ENCODE measurements around the gene ZNF804B.
A peak's percentile ranks its signal among the peaks of the same experiment; 100 is the strongest.

The ZNF804B gene

GRCh38 chr7:89054361-89054760 is 294.9 kb downstream of the ZNF804B start:
- in situ Hi-C loops (cut with HindIII; ENCODE audit: low sequenced_read_pairs) = no loop called here
- TF ChIP-seq, protein P1, sequence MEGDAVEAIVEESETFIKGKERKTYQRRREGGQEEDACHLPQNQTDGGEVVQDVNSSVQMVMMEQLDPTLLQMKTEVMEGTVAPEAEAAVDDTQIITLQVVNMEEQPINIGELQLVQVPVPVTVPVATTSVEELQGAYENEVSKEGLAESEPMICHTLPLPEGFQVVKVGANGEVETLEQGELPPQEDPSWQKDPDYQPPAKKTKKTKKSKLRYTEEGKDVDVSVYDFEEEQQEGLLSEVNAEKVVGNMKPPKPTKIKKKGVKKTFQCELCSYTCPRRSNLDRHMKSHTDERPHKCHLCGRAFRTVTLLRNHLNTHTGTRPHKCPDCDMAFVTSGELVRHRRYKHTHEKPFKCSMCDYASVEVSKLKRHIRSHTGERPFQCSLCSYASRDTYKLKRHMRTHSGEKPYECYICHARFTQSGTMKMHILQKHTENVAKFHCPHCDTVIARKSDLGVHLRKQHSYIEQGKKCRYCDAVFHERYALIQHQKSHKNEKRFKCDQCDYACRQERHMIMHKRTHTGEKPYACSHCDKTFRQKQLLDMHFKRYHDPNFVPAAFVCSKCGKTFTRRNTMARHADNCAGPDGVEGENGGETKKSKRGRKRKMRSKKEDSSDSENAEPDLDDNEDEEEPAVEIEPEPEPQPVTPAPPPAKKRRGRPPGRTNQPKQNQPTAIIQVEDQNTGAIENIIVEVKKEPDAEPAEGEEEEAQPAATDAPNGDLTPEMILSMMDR (IDR thresholded peaks at IDR 0.05; ENCODE audit: low read depth, low read length, missing control alignments) = no peak
- no peak for DNase-seq (ENCODE audit: low read depth)
- no peak overlapping the region for H3K4me3 ChIP-seq (ENCODE audit: low read depth, low read length)

GRCh38 chr7:89060234-89060633 is 300.7 kb downstream of the ZNF804B start:
- in situ Hi-C loops (cut with HindIII; ENCODE audit: low sequenced_read_pairs) = no loop called here
- TF ChIP-seq, protein P1 (IDR thresholded peaks at IDR 0.05; ENCODE audit: low read depth, low read length, missing control alignments) = no peak
- no peak overlapping the region for H3K4me3 ChIP-seq (ENCODE audit: low read depth, low read length)
- DNase-seq (ENCODE audit: low read depth) = no peak

GRCh38 chr7:89064831-89065230 is 305.3 kb downstream of the ZNF804B start:
- peak; percentile 24 for DNase-seq (ENCODE audit: low read depth)
- in situ Hi-C loops (cut with HindIII; ENCODE audit: low sequenced_read_pairs) = no loop called here
- TF ChIP-seq, protein P1 (IDR thresholded peaks at IDR 0.05; ENCODE audit: low read depth, low read length, missing control alignments) = no peak
- no peak overlapping the region for H3K4me3 ChIP-seq (ENCODE audit: low read depth, low read length)

GRCh38 chr7:89067048-89067447 is 307.5 kb downstream of the ZNF804B start:
- no peak for DNase-seq (ENCODE audit: low read depth)
- H3K4me3 ChIP-seq (ENCODE audit: low read depth, low read length) = no peak overlapping the region
- in situ Hi-C loops (cut with HindIII; ENCODE audit: low sequenced_read_pairs) = no loop called here
- TF ChIP-seq, protein P1 (IDR thresholded peaks at IDR 0.05; ENCODE audit: low read depth, low read length, missing control alignments) = no peak

DNA sequence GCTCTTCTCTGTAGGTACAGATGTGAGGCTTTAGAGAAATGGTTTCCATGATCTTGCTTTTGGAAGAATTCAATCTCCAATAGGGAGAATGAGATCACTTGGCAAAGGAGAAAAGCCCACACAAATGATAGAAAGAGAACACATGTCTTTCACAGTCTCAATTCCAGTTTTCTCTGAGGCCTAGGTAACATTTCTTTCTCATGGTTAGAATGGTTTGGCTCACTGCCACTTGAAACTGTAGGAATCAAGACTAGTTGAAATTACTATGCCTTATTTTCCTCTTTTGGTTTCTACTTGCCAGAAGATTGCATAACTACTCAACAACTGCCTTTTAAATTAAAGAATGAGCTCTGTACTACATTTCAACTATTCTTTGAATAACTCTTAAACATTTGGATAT is 312.6 kb downstream of the ZNF804B start:
- in situ Hi-C loops (cut with HindIII; ENCODE audit: low sequenced_read_pairs) = no loop called here
- no peak overlapping the region for H3K4me3 ChIP-seq (ENCODE audit: low read depth, low read length)
- DNase-seq (ENCODE audit: low read depth) = peak; percentile 70
- TF ChIP-seq, protein P1 (IDR thresholded peaks at IDR 0.05; ENCODE audit: low read depth, low read length, missing control alignments) = no peak

DNA sequence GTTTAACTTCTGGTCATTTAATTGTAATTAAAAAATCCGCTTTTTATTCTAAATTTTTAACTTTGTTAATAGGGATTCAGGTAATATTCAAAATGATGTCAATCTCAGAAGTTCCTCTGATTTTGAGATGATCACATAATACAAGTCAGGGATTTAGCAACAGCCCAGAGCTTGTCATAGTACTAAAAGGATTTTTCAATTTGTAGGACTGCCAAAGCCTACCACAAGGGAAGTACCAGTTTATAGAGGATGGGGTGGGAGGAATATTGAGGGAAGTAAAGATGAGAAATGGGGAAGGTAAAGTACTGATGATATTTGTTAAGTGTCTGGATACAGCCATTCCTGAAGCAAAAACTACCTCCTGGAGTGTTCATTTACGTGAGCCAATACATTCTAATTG is 314.3 kb downstream of the ZNF804B start:
- TF ChIP-seq, protein P1 (IDR thresholded peaks at IDR 0.05; ENCODE audit: low read depth, low read length, missing control alignments) = no peak
- no peak overlapping the region for H3K4me3 ChIP-seq (ENCODE audit: low read depth, low read length)
- DNase-seq (ENCODE audit: low read depth) = no peak
- in situ Hi-C loops (cut with HindIII; ENCODE audit: low sequenced_read_pairs) = no loop called here

GRCh38 chr7:89077992-89078391 is 318.5 kb downstream of the ZNF804B start:
- TF ChIP-seq, protein P1 (IDR thresholded peaks at IDR 0.05; ENCODE audit: low read depth, low read length, missing control alignments) = no peak
- DNase-seq (ENCODE audit: low read depth) = no peak
- no peak overlapping the region for H3K4me3 ChIP-seq (ENCODE audit: low read depth, low read length)
- in situ Hi-C loops (cut with HindIII; ENCODE audit: low sequenced_read_pairs) = no loop called here

All from astrocyte of the cerebellum (primary cell).